NCI-H524 (cell line): ENCODE data around the gene COBL.
A peak's percentile ranks its signal among the peaks of the same experiment; 100 is the strongest.

Experiments used
- DNase-seq, 2 experiments: peaks; one replicate each; lab custom pipeline; 2025; lab: John Stamatoyannopoulos, UW

The COBL gene, protein sequence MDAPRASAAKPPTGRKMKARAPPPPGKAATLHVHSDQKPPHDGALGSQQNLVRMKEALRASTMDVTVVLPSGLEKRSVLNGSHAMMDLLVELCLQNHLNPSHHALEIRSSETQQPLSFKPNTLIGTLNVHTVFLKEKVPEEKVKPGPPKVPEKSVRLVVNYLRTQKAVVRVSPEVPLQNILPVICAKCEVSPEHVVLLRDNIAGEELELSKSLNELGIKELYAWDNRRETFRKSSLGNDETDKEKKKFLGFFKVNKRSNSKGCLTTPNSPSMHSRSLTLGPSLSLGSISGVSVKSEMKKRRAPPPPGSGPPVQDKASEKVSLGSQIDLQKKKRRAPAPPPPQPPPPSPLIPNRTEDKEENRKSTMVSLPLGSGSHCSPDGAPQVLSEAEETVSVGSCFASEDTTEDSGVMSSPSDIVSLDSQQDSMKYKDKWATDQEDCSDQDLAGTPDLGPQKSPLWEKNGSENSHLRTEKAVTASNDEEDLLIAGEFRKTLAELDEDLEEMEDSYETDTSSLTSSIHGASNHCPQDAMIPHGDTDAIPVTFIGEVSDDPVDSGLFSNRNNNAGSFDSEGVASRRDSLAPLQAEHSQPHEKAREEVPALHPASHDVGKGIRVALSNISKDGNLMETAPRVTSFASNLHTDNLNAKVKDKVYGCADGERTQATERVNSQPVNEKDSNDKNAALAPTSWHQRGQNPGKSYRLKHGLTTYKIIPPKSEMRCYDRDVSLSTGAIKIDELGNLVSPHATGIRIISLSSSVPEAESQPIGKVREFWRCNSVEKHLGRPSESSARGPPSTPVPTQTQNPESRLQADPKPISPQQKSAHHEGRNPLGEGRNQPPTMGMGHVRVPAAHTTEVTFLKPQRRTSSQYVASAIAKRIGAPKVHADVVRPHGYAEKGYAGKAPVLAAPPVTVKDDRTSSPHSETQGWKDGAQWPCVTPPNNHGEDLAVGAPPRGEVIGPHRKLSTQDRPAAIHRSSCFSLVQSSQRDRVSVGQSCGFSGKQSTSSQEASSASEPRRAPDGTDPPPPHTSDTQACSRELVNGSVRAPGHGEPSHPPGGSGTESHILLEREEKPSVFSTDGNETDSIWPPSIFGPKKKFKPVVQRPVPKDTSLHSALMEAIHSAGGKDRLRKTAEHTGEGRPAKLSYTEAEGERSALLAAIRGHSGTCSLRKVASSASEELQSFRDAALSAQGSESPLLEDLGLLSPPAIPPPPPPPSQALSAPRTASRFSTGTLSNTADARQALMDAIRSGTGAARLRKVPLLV

DNA sequence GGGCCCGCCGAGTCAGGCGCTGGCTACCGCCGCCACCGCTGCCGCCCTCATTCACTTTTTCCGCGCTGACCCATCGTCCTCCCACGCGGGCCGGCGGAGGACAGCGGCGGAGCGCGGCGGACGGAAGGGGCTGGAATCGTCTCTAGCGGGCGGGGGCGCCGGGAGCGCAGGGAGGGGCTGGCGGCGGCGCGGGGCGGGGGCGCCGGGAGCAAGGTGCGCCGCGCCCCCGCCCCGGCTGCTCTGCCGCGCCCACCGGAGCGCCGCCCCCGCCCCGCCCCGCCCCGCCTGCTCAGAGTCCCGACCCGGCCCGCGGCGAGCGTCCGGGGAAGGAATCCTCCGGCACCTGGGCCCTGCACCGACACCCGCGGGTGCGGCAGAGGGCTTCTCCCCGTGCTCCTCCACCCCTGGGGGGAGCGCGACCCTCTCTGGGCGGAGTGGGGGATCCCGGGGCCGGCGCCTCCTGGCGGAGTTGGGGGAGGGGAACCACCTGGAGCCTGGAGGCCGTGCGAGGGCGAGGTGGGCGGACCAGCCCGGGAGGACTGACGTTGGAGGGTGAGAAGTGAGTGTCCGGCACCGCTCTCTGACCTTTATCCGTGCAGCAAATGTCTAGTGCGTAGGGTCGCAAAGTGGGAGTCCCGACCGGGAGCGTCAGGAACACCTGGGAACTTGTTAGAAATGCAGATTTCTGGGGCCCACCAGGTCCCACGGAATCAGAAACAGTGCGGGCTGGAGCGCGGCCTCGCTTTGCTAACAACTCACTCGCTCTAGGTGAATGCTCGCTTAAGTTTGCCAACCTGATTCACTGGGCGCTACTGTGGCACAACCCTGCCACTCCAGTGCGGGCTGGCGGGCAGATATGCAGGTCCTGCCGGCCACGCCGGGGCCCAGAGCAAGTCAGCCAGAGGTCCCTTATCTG lies at the start of gene COBL:
Gene COBL, minus strand, starts transcription at position 144 of the 916 bp plus-strand sequence. CDS start 176 bp downstream, outside the sequence.
- DNase-seq, result peak in 1 of 2 experiments; percentile 6

GRCh38 chr7:51366172-51366728 lies 49.6 kb upstream of the COBL start:
- DNase-seq, result no peak

DNA sequence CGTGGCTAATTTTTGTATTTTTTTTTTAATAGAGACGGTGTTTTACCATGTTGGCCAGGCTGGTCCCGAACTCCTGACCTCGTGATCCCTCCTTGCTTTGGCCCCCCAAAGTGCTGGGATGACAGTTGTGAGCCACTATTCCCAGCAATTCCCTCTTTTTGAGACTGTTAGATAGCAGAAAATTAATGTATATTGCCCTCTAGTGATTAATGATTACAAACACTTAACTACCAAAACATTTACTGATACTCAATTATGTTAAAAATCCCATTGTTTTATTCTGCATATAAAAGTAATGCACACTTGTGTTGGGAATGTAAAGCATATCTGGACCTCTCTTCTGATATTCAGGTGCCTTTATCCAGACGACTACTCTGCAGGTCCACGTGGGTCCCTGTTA lies 41.2 kb upstream of the COBL start:
- DNase-seq, result peak in 1 of 2 experiments; percentile 43

GRCh38 chr7:51356849-51357516 lies 40.4 kb upstream of the COBL start:
- no peak for DNase-seq

DNA sequence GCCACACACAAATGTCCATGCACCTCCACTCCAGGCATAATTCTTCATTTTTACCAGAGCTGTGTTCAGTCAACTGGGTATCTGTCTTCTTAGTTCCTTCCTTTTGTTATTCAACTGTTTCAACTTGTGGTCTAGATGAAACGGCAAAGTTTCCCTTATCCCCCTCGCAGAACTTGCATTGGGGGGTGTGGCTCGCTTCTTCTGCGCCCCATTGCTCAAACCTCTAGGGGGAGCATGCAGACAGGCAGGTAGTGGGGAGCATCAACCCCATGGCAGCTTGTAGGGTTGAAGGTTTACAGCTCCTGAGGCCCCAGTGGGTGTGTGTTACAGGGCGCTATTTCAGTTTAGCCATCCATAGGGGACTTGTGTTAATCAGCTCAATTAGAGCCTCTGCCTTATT lies 38.3 kb upstream of the COBL start:
- DNase-seq, result peak in 1 of 2 experiments; percentile 28

GRCh38 chr7:51354434-51354833 lies 37.8 kb upstream of the COBL start:
- DNase-seq, result no peak

DNA sequence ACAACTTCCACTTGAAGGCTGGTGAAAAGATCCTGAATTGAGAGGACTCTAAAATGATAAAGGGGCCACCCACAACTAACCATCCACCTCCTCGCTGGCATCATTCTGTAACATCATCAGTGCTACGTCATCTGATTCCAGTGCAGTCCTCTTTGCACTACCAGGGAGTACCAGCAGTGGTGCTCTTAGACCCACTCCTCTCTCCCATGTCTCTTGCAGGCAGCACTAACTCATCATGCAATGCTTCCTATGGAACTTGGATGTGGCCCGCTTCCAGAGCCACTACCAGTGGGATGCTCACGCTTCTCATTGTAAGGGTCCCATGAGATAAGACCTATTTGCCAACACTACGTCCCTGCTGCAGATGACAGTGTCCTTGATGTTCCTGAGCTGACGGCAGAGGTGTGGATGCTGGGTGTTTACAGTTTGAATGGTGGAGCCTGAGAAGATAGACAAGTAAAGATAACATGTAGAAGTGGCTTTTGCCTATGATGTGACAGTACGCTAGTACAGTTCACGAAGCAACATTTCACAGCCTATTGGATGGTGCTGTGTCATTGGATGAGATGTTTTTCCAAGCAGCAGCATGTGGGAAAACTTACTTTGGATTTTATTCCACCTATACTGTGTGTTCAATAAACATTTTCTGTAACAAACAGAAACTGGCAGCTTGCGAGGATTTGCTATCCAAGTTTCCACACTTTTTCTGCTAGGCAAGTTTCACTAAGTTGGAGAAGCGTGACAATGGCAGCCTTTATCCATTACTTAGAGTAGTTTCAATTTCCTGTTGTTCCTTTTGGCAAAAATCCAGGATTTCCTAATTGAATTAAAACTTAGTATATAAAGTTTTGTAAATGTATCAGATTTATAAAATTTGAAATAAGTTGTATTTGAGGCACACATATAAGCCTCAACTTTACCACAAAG lies 35.8 kb upstream of the COBL start:
- no peak for DNase-seq

GRCh38 chr7:51351661-51352060 lies 35.1 kb upstream of the COBL start:
- DNase-seq, result no peak

GRCh38 chr7:51350546-51350896 lies 33.9 kb upstream of the COBL start:
- DNase-seq, result no peak

GRCh38 chr7:51349820-51350545 lies 33.4 kb upstream of the COBL start:
- DNase-seq, result peak; percentile 77 to 94

DNA sequence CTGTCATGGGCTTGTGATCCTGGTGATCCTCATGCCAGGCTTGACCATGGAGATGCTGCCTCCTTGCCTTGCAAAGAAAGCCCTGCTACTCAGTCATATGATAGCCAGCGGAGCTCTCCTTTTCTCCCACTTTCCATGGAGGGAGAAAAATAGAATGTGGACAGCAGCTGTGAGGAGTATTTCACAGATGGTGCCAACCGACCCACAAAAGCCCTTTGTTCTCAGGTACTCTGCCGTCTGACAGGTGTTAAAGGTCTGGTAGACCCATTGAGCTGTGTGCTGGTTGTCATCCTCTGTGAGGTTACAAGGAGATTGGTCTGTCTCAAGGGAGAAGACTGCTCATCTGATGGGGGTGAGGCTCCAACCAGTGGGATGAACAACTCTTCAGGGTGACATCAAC lies 29.5 kb upstream of the COBL start:
- peak; percentile 57 to 91 for DNase-seq

GRCh38 chr7:51344406-51345138 lies 28.0 kb upstream of the COBL start:
- peak in 1 of 2 experiments; percentile 68 for DNase-seq

GRCh38 chr7:51340936-51341335 lies 24.3 kb upstream of the COBL start:
- no peak for DNase-seq

GRCh38 chr7:51340029-51340838 lies 23.6 kb upstream of the COBL start:
- no peak for DNase-seq

- peak; percentile 95 to 98 for DNase-seq
Measured at GRCh38 chr7:51335057-51335456, 18.4 kb upstream of the COBL start.

DNA sequence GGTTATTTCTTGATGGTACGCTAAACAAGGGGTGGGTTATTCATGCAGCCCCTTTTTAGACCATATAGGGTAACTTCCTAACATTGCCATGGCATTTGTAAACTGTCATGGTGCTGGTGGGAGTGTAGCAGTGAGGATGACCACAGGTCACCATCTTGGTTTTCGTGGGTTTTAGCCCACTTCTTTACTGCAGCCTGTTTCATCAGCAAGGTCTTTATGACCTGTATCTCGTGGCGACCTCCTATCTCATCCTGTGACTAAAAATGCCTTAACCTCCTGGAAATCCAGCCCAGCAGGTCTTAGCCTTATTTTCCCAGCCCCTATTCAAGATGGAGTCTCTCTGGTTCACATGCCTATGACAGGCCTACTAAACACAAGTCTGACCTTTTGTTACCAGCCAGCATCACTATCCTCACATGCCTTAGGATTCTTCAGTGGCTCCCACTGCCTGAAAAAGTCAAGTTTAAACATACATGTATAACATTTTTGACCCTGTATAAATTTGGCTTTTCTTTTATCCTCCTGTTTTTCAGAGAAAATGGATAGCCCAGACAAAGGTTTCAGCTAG lies 13.2 kb upstream of the COBL start:
- no peak for DNase-seq
